Colonic mucosa (tissue), 4 donors: ENCODE measurements around the gene B3GNT9. TPM values are rescaled to one million over a fixed set of nuclear protein-coding genes. Genes with fewer than 3 reads are reported as not detected.

Experiments
- DNase-seq: peaks from one replicate; pipeline ENCODE4 v3.0.0-alpha.2; 2020
- H3K27ac ChIP-seq: fragments of 200-600 bp; one replicate; pipeline ENCODE4 v1.8.0; 2021
- H3K27me3 ChIP-seq: fragments of 200-600 bp; one replicate; pipeline ENCODE4 v1.8.0; 2021
- H3K36me3 ChIP-seq: fragments of 200-600 bp; one replicate; pipeline ENCODE4 v1.8.0; 2021
- H3K4me1 ChIP-seq: fragments of 200-600 bp; one replicate; pipeline ENCODE4 v1.8.0; 2021; ENCODE audit warnings: mild to moderate bottlenecking
- H3K4me3 ChIP-seq: fragments of 200-600 bp; one replicate; pipeline ENCODE4 v1.8.0; 2021
- H3K9ac ChIP-seq, 2 donors: one replicate each; pipeline ENCODE4 v1.7.0; 2013; ENCODE audit warnings: control low read depth in 2 of 2, low read depth in 2 of 2, low read length in 2 of 2
- H3K9me3 ChIP-seq: fragments of 200-600 bp; one replicate; pipeline ENCODE4 v1.8.0; 2021
- intact Hi-C: fragments of 100-400 bp; cut with DNase I; formaldehyde crosslinking; loops from one replicate; pipeline ENCODE4 v1.14.1; 2022
- total RNA-seq, 2 donors: library from RNA; stranded (reverse); fragmentation: NEBNext Ultra II Directional in 1 of 2; extraction: Animal tissue kit (Norgen Biotek cat#: 25700) in 1 of 2; gene quantifications; one replicate each; pipeline ENCODE4 v1.2.1, GENCODE V29; 2021
- TF ChIP-seq, protein P1 (sequence below): fragments of 200-600 bp; IDR thresholded peaks from one replicate; pipeline ENCODE4 v1.8.0; 2022; ENCODE audit warnings: antibody characterized with exemption, mild to moderate bottlenecking
- donor health status: healthy.
- donor health status: DM: no; HTN: no; CAD: no.
- donor health status: DM: no; HTN: no; CAD: no.

The B3GNT9 gene
- total RNA-seq, 2 donors from 2014 or later = 4.4 to 4.9 TPM

DNA sequence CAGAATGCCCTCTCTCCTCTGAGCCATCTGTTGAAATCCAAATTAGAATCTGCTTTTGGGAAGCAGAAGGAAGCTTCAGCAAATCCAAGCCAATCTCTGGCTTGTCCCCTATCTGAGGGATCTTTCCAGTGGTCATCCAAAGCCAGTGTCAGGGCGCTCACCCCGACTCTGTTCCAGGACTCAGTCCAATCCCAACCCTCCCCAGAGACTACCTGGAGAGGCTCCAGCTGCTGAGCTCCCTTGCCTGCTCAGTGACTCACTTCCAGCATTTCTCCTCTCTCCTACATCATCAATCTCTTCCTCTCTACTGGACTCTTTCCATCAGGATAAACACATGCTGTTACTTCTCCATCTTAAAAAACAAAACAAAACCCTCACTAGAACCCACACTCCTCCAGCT is 30.5 kb upstream of the B3GNT9 start:
- Histone ChIP-seq H3K9ac (peak overlapping the region in 1 of 2 donors; percentile 19), H3K9me3 (no peaks in the 10 kb centered on the region), H3K4me3 (no peak overlapping the region), H3K36me3 (no peaks in the 10 kb centered on the region), H3K27me3 (no peaks in the 10 kb centered on the region), H3K4me1 (peaks cover 15% of the 10 kb centered on the region), H3K27ac (no peak overlapping the region)
- intact Hi-C loops = loop anchor here (10.0 kb wide), 1 partner anchor 207 kb away; no protein-coding TSS in a partner anchor
- TF ChIP-seq, protein P1, sequence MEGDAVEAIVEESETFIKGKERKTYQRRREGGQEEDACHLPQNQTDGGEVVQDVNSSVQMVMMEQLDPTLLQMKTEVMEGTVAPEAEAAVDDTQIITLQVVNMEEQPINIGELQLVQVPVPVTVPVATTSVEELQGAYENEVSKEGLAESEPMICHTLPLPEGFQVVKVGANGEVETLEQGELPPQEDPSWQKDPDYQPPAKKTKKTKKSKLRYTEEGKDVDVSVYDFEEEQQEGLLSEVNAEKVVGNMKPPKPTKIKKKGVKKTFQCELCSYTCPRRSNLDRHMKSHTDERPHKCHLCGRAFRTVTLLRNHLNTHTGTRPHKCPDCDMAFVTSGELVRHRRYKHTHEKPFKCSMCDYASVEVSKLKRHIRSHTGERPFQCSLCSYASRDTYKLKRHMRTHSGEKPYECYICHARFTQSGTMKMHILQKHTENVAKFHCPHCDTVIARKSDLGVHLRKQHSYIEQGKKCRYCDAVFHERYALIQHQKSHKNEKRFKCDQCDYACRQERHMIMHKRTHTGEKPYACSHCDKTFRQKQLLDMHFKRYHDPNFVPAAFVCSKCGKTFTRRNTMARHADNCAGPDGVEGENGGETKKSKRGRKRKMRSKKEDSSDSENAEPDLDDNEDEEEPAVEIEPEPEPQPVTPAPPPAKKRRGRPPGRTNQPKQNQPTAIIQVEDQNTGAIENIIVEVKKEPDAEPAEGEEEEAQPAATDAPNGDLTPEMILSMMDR = no peak
- no peak for DNase-seq

DNA sequence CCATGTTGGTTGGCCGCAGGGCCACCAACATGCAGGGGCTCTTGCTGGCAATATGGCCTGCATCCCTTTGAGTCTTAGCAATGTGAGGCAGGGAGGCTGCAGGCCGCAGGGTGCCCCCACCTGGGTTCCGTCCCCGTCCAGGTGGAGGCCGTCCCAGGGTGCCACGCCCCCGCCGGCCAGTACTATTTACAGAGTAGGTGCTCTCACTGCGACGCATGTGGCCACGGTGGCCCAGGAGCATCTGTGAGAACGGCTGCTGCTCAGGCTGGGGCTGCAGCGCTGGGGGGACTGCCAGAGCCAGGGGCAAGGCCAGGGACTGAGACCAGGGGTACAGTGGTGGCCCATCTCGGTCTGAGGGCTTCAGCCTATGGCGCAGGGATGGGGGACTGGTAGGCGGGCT is 29.4 kb upstream of the B3GNT9 start:
- Histone ChIP-seq H3K4me1 (peaks cover 10% of the 10 kb centered on the region), H3K27ac (no peak overlapping the region), H3K9ac (no peak overlapping the region), H3K36me3 (no peaks in the 10 kb centered on the region), H3K4me3 (no peak overlapping the region), H3K9me3 (no peaks in the 10 kb centered on the region), H3K27me3 (no peaks in the 10 kb centered on the region)
- intact Hi-C loops = loop anchor here (10.0 kb wide), 1 partner anchor 205 kb away; no protein-coding TSS in a partner anchor
- no peak for DNase-seq
- TF ChIP-seq, protein P1 = no peak

DNA sequence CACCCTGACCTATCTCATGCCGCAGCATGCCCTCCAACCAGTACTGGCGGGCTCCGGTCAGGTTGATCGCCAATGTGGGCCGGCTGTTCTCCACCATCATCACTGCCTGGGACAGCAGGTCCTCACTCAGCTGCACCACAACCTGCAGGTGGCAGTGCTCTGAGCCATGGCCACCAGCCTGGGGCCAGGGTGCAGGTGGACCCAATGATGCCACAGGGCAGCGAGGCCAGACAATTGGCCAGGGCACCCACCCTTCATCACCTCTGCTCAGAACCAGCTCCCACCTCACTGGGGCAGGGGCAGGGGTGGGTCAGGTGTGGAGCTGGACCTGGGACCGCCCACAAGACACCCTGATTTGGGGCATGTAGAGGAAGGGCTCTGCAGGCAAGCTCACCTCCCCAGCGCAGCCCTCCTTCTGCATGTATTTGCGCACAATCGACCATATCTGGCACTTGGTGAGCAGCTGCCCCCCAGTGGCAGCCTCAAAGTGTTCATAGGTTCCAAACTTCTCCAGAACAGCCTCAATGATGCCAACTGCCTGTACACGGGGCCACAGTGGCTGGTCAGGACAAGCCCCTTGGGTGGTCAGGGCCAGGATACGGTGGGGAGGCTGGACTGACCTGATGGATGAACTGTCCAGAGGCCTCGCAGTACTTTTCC is 28.8 kb upstream of the B3GNT9 start:
- intact Hi-C loops = loop anchor here (10.0 kb wide), 1 partner anchor 205 kb away; no protein-coding TSS in a partner anchor

DNA sequence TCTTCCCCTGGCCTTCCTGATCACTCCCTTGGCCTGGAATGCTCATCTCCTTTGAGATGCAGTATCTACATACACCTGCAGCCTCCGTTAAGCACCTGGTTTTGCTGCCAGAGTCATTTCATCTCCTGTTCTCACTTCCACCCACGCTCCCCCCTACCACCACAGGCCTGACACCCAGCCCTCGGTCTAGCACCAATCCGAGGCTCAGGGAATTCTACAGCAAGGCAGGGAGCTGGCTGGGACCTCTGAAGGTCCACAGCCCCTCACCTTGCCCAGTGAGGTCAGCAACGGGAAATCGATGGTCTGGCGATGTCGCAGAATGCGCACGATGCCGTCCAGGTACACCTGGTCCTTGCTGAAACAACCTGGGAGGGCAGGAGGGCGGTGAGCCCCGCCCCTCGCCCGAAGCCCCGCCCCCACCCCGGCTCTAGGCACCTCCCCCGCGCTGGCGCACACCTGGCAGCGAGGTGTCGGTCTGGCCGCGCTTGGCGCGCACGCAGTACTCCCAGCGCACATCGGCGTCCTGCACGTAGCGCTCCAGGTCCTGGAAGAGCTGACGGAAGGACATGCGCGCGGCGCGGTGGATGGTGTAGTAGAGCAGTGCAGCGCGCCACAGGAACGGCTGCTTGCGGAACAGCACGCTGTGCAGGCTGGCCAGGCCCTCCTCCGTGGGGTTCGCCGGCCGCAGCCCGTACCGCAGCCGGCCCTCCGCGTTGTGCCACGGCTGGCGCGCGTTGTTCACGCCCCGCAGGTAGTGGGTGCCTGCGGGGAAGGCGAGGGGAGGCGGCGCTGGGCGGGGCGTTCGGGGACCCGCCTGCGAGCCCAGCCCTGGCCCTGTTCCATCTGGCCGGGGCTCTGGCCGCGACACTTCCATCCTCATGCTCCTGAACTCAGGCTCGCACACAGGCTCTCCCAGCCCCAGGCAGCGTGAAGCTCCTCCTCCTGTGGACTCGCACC is 27.2 kb upstream of the B3GNT9 start:
- H3K9ac ChIP-seq = peak overlapping the region; percentile 42 to 61
- H3K27ac ChIP-seq = peak overlapping the region; percentile 64
- intact Hi-C loops = no loop called here

More for the DNA sequence above, 28.8 kb upstream of the B3GNT9 start:
- no peak overlapping the region for H3K27ac ChIP-seq
- H3K27me3 ChIP-seq = no peaks in the 10 kb centered on the region
- H3K4me3 ChIP-seq = no peak overlapping the region
- TF ChIP-seq, protein P1 = no peak
- no peaks in the 10 kb centered on the region for H3K9me3 ChIP-seq
- peaks cover 6% of the 10 kb centered on the region for H3K4me1 ChIP-seq
- no peak for DNase-seq
- H3K9ac ChIP-seq = no peak overlapping the region
- H3K36me3 ChIP-seq = no peaks in the 10 kb centered on the region

DNA sequence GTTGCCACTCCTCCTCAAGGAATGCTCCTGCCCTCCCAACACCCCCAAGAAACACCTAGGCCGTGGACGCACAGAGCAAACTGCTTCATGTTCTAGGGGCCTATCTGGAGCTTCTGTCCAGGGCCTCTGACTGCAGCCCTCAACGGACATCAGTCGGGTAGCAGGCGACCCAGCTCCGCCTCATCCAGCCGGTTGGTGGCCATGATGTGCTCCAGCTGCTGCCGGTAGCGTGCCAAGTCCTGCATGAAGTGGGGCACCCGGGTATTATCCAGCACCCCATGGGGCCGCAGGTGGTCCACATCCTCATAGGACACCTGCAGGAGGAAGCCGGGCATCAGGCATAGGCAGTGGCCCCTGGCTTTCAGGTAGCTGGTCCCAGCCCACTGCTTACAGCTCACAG is 25.9 kb upstream of the B3GNT9 start:
- Histone ChIP-seq H3K27ac (no peak overlapping the region), H3K9ac (no peak overlapping the region), H3K9me3 (no peaks in the 10 kb centered on the region), H3K27me3 (no peaks in the 10 kb centered on the region), H3K36me3 (no peaks in the 10 kb centered on the region), H3K4me3 (no peak overlapping the region), H3K4me1 (peaks cover 17% of the 10 kb centered on the region)
- no peak for DNase-seq
- intact Hi-C loops = no loop called here
- TF ChIP-seq, protein P1 = no peak

More for the DNA sequence above, 27.2 kb upstream of the B3GNT9 start:
- Histone ChIP-seq H3K4me3 (peak overlapping the region; percentile 36), H3K27me3 (no peaks in the 10 kb centered on the region), H3K36me3 (no peaks in the 10 kb centered on the region), H3K9me3 (no peaks in the 10 kb centered on the region), H3K4me1 (peaks cover 17% of the 10 kb centered on the region)
- DNase-seq = peak; percentile 86
- TF ChIP-seq, protein P1 = no peak
